ENCODE data around the gene ZNF620.

DNA sequence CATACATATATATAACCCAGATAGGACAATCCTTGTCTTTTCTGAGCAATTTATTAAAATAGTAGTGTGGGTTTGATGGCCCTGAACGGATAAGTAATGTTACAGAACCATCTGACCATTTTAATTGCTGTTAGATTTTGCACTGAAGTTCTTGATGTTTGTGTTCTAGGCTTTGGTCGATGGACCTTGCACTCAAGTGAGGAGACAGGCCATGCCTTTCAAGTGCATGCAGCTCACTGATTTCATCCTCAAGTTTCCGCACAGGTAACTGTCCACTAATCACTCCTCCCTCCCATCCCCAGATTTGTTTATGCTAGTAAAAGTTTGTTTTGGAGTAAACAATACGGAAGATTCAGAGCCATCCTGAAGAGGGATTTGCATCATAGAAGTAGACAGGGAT, 47.4 kb upstream of the ZNF620 start:
- TF ChIP-seq, protein P1, sequence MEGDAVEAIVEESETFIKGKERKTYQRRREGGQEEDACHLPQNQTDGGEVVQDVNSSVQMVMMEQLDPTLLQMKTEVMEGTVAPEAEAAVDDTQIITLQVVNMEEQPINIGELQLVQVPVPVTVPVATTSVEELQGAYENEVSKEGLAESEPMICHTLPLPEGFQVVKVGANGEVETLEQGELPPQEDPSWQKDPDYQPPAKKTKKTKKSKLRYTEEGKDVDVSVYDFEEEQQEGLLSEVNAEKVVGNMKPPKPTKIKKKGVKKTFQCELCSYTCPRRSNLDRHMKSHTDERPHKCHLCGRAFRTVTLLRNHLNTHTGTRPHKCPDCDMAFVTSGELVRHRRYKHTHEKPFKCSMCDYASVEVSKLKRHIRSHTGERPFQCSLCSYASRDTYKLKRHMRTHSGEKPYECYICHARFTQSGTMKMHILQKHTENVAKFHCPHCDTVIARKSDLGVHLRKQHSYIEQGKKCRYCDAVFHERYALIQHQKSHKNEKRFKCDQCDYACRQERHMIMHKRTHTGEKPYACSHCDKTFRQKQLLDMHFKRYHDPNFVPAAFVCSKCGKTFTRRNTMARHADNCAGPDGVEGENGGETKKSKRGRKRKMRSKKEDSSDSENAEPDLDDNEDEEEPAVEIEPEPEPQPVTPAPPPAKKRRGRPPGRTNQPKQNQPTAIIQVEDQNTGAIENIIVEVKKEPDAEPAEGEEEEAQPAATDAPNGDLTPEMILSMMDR (IDR thresholded peaks at IDR 0.05; ENCODE audit: low read depth, low read length, poor library complexity, severe bottlenecking): no peak
- no peak for TF ChIP-seq EZH2phosphoT487 (IDR thresholded peaks at IDR 0.05; ENCODE audit: borderline replicate concordance, low read length)

Data from DOHH2 (cell line).